Stimulated activated naive CD4-positive, alpha-beta T cell treated with Interleukin-2 at 50 U/mL for 16 hours (primary cell): ENCODE data around the gene LRIF1.
"Not testable (repeated sequence)": the region's sequence is repeated elsewhere in the genome, so short reads cannot be mapped to it uniquely, and the experiment has no call there.

Source experiments
- DNase-seq: peaks from one replicate; lab custom pipeline; 2025; lab: John Stamatoyannopoulos, UW

LRIF1 gene

DNA sequence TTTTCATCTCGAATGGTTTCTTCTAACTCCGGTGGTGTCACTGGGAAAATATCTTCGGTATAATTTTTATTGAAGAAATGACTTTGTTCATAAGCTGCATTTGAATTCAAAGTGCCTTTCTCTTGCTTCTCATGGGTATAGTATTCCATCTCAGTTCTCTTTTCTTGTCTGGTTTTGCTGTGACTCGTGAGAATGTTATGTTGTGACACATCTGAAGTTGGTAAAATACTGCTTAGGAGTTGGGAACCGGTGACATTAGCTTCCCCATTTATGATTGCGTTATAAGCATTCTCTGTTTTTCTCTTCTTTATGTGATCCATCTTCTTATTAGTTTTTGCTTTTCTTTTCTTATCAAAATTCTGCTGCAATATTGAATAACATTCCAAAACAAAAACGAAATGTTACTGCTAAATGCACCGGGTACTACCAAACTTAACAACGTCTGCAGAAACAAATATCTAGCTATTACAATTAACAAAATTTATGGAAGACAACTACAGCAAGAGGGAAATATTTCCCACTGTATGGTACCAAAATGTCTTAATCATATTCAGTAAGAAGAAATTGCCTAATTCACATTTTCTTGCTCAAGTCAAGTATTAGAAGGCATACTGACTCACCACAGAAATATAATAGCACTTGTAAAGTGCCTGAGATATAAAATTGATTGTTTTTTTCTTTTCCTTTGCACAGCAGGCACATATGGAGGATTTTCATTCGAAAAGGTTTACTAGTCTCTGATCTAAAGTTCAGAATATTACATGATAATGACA lies 15.5 kb downstream of the LRIF1 start:
- no peak for DNase-seq

- DNase-seq, result no peak
Observed at GRCh38 chr1:110945626-110946025, 18.1 kb downstream of the LRIF1 start.

DNA sequence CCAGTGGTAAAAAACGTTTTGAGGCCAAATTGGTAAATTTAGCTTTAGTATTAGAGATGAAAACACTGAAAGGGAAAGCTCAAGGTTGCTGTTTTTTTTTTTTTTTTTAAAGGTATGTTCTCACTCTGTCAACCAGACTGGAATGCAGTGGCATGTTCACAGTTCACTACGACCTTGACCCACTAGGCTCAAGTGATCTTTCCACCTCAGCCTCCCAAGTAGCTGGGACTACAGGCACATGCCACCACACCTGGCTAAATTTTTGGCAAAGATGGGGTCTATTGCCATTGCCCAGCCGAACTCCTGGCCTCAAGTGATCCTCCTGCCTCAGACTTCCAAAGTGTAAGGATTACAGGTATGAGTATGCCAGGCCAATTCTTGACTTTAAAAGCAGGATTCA lies 18.9 kb downstream of the LRIF1 start:
- DNase-seq, result no peak

DNA sequence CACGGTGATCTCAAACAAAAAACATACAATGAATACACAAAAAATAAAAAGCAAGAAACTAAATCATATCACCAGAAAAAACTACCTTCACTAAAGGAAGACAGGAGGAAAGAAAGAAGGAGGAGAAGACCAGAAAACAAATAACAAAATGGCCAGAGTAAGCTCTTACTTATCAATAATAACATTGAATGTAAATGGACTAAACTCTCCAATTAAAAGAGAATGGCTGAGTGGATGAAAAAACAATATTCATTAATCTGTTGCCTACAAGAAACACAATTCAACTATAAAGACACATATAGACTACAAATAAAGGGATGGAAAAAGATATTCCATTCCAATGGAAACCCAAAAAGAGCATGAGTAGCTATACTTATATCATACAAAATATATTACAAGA lies 27.2 kb downstream of the LRIF1 start:
- no peak for DNase-seq

GRCh38 chr1:110931097-110931496 lies 32.6 kb downstream of the LRIF1 start:
- not testable (repeated sequence) for DNase-seq

DNA sequence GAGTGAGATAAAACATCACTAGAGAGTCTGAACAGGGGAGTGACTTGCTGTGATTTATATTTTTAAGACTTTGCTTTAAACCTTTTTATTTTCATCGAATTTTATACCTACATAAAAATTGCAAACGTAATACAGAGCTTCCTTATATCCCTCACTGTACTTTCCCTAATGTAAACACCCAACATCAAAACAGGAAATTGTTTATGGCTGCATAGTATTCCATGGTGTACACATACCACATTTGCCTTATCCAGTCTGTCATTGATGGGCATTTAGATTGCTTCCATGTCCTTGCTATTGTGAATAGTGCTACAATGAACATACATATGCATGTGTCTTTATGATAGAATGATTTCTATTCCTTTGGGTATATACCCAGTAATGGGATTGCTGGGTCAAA lies 34.8 kb downstream of the LRIF1 start:
- DNase-seq, result no peak

DNA sequence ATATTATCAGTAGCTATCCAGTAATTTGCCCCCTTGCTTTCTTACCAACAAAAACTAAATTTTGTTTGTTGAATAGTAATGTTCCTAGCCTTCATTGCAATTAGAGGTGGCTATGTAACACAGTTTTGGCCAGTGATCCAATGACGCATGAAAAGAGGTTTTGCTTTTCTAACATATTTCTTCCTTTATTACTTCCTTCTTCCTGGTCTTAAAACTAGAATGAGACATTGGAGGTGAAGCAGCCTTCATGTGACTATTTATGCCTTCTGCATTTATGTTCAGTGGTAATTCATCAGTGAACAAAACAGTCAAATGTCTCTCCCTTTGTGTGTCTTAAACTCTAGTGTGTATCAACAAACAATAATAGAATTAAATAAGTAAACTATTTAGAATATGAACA lies 35.5 kb downstream of the LRIF1 start:
- no peak for DNase-seq

DNA sequence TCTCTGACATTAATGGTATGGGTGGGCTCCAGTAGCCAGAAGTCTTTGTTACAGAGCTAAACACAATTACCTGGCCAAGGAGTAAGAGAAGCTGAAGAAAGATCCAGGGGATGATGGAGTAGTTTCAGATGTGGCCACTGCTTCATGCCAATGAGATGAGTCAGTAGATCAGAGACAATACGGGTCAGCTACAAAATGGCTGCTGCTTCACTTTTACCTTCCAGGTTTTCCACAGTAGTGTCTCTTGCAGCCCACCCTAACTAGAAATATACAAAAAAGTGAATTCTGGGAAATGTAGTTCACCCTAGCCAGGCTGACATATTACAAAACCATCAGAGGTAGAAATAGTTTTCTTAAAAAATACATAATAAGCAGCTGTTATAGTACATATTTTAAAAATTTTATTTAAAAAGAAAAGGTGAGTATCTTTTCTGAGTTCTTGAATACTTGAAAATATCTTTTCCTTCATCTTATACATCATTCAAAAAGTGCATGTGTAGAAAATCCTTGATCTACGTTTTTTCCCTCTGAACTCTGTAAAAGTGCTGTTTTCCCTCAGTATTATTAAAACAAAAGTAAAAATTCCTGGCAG lies 36.1 kb downstream of the LRIF1 start:
- no peak for DNase-seq

DNA sequence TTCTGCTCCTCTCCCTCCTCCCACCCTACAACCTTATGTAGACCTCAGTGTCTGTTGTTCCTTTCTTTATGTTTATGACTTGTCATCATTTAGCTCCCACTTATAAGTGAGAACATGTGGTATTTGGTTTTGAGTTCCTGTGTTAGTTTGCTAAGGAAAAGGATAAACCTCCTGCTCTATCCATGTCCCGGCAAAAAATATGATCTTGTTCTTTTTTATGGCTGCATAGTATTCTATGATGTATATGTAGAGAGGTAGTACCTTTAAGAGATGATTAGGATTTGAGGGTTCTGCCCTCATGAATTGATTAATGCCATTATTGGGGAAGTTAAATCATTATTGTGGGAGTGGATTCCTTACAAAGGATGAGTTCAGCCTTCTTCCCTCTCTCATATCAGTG lies 41.8 kb downstream of the LRIF1 start:
- DNase-seq, result no peak

- DNase-seq, result no peak
Observed at GRCh38 chr1:110918016-110918415, 45.7 kb downstream of the LRIF1 start.

DNA sequence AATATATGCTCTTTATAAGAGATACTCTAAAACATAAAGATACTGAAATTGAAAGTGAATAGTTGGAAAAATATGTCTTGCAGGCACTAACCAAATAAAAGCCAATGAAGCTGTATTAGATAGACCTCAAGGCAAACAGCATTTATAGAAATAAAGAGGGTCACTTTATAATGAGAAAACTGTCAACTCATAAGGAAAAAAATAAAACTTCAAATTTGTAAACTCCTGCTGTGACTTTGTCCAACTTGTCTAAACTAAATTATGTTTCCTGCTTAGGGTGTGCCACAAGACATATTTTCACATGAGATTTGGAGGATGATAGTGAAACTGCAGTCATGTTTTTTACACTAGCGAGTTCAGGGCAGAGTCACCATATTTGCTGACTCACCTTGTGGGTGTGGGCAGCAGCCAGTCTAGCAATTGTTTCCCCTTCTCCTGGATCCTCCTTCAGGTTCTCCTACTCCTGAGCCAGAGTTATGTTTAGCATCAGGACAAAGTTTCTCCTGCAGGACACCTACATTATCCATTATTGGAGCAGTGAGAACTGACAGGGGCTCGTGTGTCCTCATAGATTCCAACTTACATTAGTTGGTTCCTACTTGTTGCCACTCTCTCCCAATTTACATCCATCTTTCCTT lies 46.9 kb downstream of the LRIF1 start:
- DNase-seq, result peak; percentile 2

GRCh38 chr1:110916274-110916668 lies 47.5 kb downstream of the LRIF1 start:
- no peak for DNase-seq

DNA sequence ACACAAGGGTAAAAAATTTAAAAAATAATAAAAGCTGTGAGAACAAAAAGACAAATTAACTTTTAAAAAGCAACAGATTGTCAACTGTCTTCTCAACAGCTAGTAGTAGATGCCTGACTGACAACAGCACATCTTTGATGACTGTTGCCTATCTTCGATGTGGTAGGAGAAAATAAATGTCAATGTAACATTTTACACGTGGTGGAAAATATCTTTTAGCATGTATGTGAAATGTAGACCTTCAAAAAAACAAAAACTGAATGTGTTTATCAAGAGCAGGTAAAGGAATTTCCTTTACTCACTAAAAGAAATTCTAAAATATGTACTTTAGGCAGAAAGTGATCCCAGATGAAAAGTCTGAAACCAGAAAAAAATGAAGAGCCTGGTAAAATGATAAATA lies 47.9 kb downstream of the LRIF1 start:
- DNase-seq, result no peak

DNA sequence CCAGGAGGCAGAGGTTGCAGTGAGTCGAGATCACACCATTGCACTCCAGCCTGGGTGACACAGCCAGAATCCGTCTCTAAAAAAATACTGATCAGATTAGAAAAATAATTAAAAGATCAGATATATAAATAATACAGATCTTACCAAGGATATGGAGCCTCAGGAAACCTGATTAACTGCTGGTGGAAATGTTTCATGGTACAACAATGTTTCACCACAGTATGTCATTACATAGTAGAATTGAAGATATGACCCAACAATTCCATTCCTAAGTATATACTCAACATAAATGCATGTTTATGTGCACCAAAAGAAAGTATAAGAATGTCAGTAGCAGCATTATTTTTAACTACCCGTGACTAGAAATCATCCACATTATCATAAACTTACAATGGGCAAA lies 49.0 kb downstream of the LRIF1 start:
- DNase-seq, result no peak

DNA sequence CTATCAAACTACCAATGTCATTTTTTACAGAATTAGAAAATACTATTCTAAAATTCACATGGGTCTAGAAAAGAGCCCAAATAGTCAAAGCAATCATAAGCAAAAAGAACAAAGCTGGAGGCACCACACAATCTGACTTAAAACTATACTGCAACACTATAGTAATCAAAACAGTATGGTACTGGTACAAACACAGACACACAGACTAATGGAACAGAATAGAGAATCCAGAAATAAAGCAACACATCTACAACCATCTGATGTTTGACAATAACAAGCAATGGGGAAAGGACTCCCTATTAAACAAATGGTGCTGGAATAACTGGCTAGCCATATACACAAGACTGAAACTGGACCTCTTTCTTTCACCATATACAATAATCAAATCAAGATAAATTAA lies 50.9 kb downstream of the LRIF1 start:
- DNase-seq, result no peak

- no peak for DNase-seq
Observed at GRCh38 chr1:110903853-110904500, 59.7 kb downstream of the LRIF1 start.

- DNase-seq, result no peak
Observed at GRCh38 chr1:110902820-110903463, 60.8 kb downstream of the LRIF1 start.

- no peak for DNase-seq
Observed at GRCh38 chr1:110899458-110899843, 64.3 kb downstream of the LRIF1 start.

DNA sequence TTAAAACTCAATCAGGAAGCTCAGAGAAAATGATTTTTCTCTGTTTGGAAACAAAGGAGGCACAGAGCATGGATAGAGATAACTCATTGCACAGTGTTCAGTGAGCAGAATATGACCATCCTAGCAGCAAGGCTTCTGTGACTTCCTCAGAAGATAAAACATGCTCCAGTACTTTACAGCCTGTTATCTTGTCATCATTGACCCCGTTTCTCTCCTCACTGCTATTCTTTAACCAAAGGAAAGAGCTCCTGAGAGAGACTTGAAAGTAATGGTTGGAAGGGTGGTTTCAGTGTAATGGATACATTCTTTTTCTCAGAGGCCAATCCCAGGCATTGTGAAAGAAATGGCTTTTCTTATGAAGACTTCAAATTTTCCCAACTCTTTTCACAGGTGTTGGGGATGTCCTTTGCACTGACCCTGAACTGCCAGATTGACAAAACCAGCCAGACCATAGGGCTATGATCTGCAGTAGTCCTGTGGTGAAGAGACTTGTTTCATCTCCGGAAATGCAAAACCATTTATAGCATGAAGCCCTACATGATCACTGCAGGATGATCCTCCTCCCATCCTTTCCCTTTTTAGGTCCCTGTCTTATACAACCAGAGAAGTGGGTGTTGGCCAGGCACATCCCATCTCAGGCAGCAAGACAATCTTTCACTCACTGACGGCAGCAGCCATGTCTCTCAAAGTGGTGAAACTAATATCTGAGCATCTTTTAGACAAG lies 64.8 kb downstream of the LRIF1 start:
- DNase-seq, result no peak

GRCh38 chr1:110897681-110898080 lies 66.0 kb downstream of the LRIF1 start:
- no peak for DNase-seq
